WERI-Rb-1 (cell line): ENCODE measurements around the gene TMEM108.

Experiments used
- DNase-seq: peaks from one replicate; pipeline ENCODE4 v3.0.0-alpha.2; 2020
- H3K27ac ChIP-seq: fragments of 250-450 bp; sonication (Bioruptor Pico); 2 replicates; pipeline ENCODE4 v1.5.1; 2020; ENCODE audit warnings: mild to moderate bottlenecking, moderate library complexity
- H3K27me3 ChIP-seq: fragments of 250-450 bp; sonication (Bioruptor Pico); 2 replicates; pipeline ENCODE4 v1.5.1; 2021; ENCODE audit warnings: mild to moderate bottlenecking, low read depth, moderate library complexity; ENCODE audit not compliant: insufficient read depth, severe bottlenecking
- H3K36me3 ChIP-seq: fragments of 250-450 bp; sonication (Bioruptor Pico); 2 replicates; pipeline ENCODE4 v1.5.1; 2020; ENCODE audit warnings: mild to moderate bottlenecking, moderate library complexity
- H3K4me3 ChIP-seq: 2 replicates; pipeline ENCODE4 v1.5.1; 2011; ENCODE audit warnings: low read depth, mild to moderate bottlenecking, control low read depth, low read length
- H3K9me3 ChIP-seq: fragments of 250-450 bp; sonication (Bioruptor Pico); 2 replicates; pipeline ENCODE4 v1.5.1; 2021; ENCODE audit warnings: mild to moderate bottlenecking, moderate library complexity; ENCODE audit not compliant: severe bottlenecking
- TF ChIP-seq, protein P1 (sequence below): IDR thresholded peaks from 2 replicates; pipeline ENCODE4 v1.5.1; 2011; ENCODE audit warnings: low read depth, mild to moderate bottlenecking, control low read depth, inconsistent platforms, low read length

The TMEM108 gene

GRCh38 chr3:133301194-133301593, 263.0 kb downstream of the TMEM108 start:
- no peak for DNase-seq
- no peak overlapping the region for H3K27ac ChIP-seq

DNA sequence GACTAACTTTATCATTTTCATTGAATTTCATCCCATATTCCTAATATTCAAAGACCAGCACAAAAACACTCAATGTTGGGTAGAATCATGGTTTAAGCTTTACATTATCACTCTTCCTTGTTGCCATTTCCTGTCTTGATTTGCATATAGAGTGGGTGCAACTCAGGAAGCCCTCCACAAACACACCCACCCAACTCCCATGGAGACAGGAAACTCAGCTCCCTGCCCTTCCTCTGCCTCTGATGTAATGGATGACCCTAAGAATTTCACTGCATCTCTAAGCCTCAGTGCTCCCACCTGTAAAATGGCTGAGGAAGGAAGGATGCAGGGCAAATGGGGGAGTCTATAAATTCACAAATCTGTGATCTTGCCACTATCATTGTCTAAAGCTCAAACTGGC, 263.5 kb downstream of the TMEM108 start:
- Histone ChIP-seq H3K36me3 (no peaks in the 10 kb centered on the region), H3K9me3 (no peaks in the 10 kb centered on the region), H3K27ac (no peak overlapping the region), H3K27me3 (no peaks in the 10 kb centered on the region), H3K4me3 (no peak overlapping the region)
- no peak for DNase-seq
- TF ChIP-seq, protein P1, sequence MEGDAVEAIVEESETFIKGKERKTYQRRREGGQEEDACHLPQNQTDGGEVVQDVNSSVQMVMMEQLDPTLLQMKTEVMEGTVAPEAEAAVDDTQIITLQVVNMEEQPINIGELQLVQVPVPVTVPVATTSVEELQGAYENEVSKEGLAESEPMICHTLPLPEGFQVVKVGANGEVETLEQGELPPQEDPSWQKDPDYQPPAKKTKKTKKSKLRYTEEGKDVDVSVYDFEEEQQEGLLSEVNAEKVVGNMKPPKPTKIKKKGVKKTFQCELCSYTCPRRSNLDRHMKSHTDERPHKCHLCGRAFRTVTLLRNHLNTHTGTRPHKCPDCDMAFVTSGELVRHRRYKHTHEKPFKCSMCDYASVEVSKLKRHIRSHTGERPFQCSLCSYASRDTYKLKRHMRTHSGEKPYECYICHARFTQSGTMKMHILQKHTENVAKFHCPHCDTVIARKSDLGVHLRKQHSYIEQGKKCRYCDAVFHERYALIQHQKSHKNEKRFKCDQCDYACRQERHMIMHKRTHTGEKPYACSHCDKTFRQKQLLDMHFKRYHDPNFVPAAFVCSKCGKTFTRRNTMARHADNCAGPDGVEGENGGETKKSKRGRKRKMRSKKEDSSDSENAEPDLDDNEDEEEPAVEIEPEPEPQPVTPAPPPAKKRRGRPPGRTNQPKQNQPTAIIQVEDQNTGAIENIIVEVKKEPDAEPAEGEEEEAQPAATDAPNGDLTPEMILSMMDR: no peak

More at GRCh38 chr3:133301194-133301593, 263.0 kb downstream of the TMEM108 start:
- no peak overlapping the region for H3K4me3 ChIP-seq
- H3K9me3 ChIP-seq: no peaks in the 10 kb centered on the region
- no peaks in the 10 kb centered on the region for H3K36me3 ChIP-seq
- TF ChIP-seq, protein P1: no peak
- H3K27me3 ChIP-seq: no peaks in the 10 kb centered on the region

DNA sequence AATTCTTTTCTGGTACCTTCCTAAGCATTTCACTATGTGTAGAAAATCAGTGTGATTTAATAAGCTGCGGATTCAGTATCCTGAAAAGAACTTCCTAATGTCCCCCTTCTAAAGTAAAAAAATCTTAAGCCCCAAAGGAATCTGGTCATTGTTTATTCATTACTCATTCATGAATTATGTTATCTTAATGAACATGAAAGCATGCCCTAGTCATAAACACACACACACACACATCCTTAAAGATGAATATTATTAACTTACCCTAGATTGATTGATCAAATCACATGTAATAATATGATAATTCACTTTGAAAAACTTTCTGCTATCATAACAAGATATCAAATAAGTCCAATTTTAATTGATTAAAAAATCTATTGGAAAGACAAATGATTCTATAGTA, 265.2 kb downstream of the TMEM108 start:
- no peak overlapping the region for H3K4me3 ChIP-seq
- no peaks in the 10 kb centered on the region for H3K9me3 ChIP-seq
- H3K27me3 ChIP-seq: no peaks in the 10 kb centered on the region
- TF ChIP-seq, protein P1: no peak
- DNase-seq: no peak
- H3K36me3 ChIP-seq: no peaks in the 10 kb centered on the region
- H3K27ac ChIP-seq: no peak overlapping the region

DNA sequence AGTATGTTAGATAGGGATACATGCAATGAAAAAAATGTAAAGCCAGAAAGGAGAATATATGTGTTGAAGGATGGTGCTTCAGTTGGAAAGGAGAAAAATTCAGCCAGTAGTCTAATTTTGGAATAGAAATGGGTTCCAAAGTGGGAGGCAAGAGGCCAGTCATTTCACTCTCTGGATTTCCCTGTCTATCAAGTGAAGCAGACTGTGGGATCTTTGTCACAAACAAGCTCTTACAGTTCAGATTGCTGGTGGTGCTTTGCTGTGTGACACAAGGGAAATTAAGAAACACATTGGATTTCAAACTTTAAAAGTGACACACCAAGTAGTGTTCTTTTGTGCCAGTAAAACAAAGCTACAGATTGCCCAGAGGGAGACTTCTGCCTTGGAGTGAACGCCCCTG, 279.7 kb downstream of the TMEM108 start:
- no peak for DNase-seq
- Histone ChIP-seq H3K4me3 (no peak overlapping the region), H3K36me3 (no peaks in the 10 kb centered on the region), H3K9me3 (peaks cover 2% of the 10 kb centered on the region), H3K27me3 (no peaks in the 10 kb centered on the region), H3K27ac (no peak overlapping the region)
- TF ChIP-seq, protein P1: no peak

- no peaks in the 10 kb centered on the region for H3K36me3 ChIP-seq
- TF ChIP-seq, protein P1: no peak
- H3K27me3 ChIP-seq: no peaks in the 10 kb centered on the region
- H3K9me3 ChIP-seq: no peaks in the 10 kb centered on the region
- H3K27ac ChIP-seq: no peak overlapping the region
- H3K4me3 ChIP-seq: no peak overlapping the region
- no peak for DNase-seq
Measured at GRCh38 chr3:133328373-133328772, 290.2 kb downstream of the TMEM108 start.

DNA sequence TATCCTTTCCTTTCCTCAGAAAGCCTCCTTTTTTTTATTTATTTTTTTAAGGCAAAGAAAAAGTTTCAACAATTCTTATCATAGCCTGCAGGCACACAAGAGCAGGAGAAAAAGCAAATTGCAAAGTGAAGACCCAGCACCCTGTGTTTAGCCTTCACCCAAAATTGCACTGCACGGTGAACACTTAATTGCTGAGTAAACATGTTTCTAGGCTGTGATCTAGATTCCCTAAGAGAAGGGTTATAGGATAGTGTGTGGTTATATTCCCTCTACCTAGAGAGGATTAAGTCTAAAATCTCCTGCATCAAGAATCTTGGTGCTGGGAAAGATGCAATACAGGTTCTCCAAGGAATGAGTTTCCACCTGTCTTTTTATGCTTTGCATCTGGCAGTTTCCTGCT, 291.4 kb downstream of the TMEM108 start:
- TF ChIP-seq, protein P1: no peak
- H3K36me3 ChIP-seq: no peaks in the 10 kb centered on the region
- no peak overlapping the region for H3K27ac ChIP-seq
- no peak overlapping the region for H3K4me3 ChIP-seq
- H3K27me3 ChIP-seq: no peaks in the 10 kb centered on the region
- no peak for DNase-seq
- no peaks in the 10 kb centered on the region for H3K9me3 ChIP-seq
